Muscle of leg (tissue), 11 donors: ENCODE measurements around the gene LGMN. TPM values are rescaled to one million over a fixed set of nuclear protein-coding genes. Genes with fewer than 3 reads are reported as not detected.

Experiments
- DNase-seq: peaks from one replicate; pipeline ENCODE4 v3.0.0; 2013
- H3K27ac ChIP-seq: one replicate; pipeline ENCODE4 v1.5.1; 2013; ENCODE audit warnings: mild to moderate bottlenecking, low read length, control low read depth
- H3K27me3 ChIP-seq: one replicate; pipeline ENCODE4 v1.6.1; 2013; ENCODE audit warnings: low read length; ENCODE audit not compliant: control insufficient read depth, insufficient read depth
- H3K36me3 ChIP-seq: one replicate; pipeline ENCODE4 v1.6.1; 2013; ENCODE audit warnings: low read length; ENCODE audit not compliant: control insufficient read depth, insufficient read depth
- H3K4me1 ChIP-seq: one replicate; pipeline ENCODE4 v1.6.1; 2013; ENCODE audit warnings: low read length; ENCODE audit not compliant: control insufficient read depth, insufficient read depth
- H3K4me3 ChIP-seq: one replicate; pipeline ENCODE4 v1.5.1; 2013; ENCODE audit warnings: low read length, control low read depth
- H3K9me3 ChIP-seq: replicated peaks from 2 replicates; pipeline ENCODE4 v1.6.1; 2013; ENCODE audit warnings: low read depth, low read length; ENCODE audit not compliant: control insufficient read depth
- WGBS: methylation state at CpG from one replicate; pipeline ENCODE4 v1.1.5; 2013; ENCODE audit warnings: missing lambda C conversion rate; ENCODE audit not compliant: insufficient coverage; 5-methylcytosine and 5-hydroxymethylcytosine counted together
- polyA plus RNA-seq, 8 donors: library from polyadenylated mRNA; unstranded; fragments of 120-200 nt; gene quantifications; one replicate each; pipeline versions ENCODE4 v1.2.1 to v1.2.3, GENCODE V29; 2013; ENCODE audit warnings: inconsistent platforms in 1 of 8, low replicate concordance in 1 of 8; ENCODE audit not compliant: insufficient read length in 8 of 8, insufficient read depth in 1 of 8
- total RNA-seq: library from RNA; stranded (reverse); fragments of 120-200 nt; gene quantifications from one replicate; pipeline ENCODE4 v1.2.4, GENCODE V29; 2013

Gene LGMN
- total and polyA plus RNA-seq, 9 donors, result 60.1 to 104 (median 91.9) TPM

GRCh38 chr14:92702441-92702918 lies 45.9 kb downstream of the LGMN start:
- 88% methylated on average over 9 of the region's 9 CpGs for WGBS
- Histone ChIP-seq H3K4me3 (no peak overlapping the region), H3K36me3 (peaks cover 24% of the 10 kb centered on the region), H3K27ac (no peak overlapping the region), H3K9me3 (no peaks in the 10 kb centered on the region), H3K4me1 (peaks cover 12% of the 10 kb centered on the region), H3K27me3 (no peaks in the 10 kb centered on the region)
- DNase-seq, result no peak

DNA sequence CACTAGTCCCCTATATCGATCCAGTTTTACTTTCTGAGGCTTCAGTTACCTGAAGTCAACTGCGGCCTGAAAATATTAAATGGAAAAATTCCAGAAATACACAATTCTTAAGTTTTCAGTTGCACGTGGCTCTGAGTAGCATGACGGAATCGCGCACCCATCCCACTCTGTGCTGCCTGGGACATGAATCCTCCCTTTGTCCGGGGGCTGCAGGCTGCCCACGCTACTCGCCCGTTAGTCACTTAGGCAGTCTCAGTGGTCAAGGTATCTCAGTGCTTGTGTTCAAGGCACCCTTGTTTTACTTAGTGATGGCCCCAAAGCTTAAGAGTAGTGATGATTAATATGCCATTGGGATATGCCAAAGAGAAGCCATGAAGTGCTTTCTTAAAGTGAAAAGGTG lies 46.6 kb downstream of the LGMN start:
- H3K4me3 ChIP-seq, result no peak overlapping the region
- 94% methylated on average over 10 of the region's 10 CpGs for WGBS
- H3K4me1 ChIP-seq, result peaks cover 12% of the 10 kb centered on the region
- no peaks in the 10 kb centered on the region for H3K27me3 ChIP-seq
- peaks cover 20% of the 10 kb centered on the region for H3K36me3 ChIP-seq
- no peak for DNase-seq
- no peak overlapping the region for H3K27ac ChIP-seq
- no peaks in the 10 kb centered on the region for H3K9me3 ChIP-seq

- no peak for DNase-seq
- H3K27me3 ChIP-seq, result no peaks in the 10 kb centered on the region
- H3K36me3 ChIP-seq, result peaks cover 1% of the 10 kb centered on the region
- no peaks in the 10 kb centered on the region for H3K9me3 ChIP-seq
- no peak overlapping the region for H3K4me3 ChIP-seq
- peaks cover 14% of the 10 kb centered on the region for H3K4me1 ChIP-seq
- no peak overlapping the region for H3K27ac ChIP-seq
These were observed 50.0 kb downstream of the LGMN start for GRCh38 chr14:92698393-92698792.

GRCh38 chr14:92696366-92696765 lies 52.1 kb downstream of the LGMN start:
- no peak for DNase-seq
- Histone ChIP-seq H3K27me3 (no peaks in the 10 kb centered on the region), H3K4me1 (peaks cover 30% of the 10 kb centered on the region), H3K4me3 (no peak overlapping the region), H3K9me3 (no peaks in the 10 kb centered on the region), H3K36me3 (no peaks in the 10 kb centered on the region), H3K27ac (no peak overlapping the region)
- 68% methylated on average over 4 of the region's 4 CpGs for WGBS

DNA sequence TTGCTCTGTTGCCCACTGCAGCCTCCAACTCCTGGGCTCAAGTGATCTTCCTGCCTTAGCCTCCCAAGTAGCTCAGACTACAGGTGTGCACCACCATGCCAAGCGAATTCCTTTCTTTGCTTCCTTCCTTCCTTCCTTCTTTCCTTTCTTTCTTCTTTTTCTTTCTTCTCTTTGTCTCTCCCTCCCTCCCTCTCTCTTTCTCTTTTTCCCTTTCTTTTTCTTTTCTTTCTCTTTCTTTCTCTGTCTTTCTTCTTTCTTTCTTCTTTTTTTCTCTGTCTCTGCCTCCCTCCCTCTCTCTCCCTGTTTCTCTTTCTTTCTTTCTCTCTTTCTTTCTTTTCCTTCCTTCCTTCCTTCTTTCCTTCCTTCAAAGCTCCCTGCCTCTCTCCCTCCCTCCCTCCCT lies 52.9 kb downstream of the LGMN start:
- no peak overlapping the region for H3K27ac ChIP-seq
- H3K36me3 ChIP-seq, result no peaks in the 10 kb centered on the region
- 92% methylated on average over 1 of the region's 1 CpG for WGBS
- H3K27me3 ChIP-seq, result no peaks in the 10 kb centered on the region
- no peak for DNase-seq
- H3K4me3 ChIP-seq, result no peak overlapping the region
- no peaks in the 10 kb centered on the region for H3K9me3 ChIP-seq
- H3K4me1 ChIP-seq, result peaks cover 30% of the 10 kb centered on the region

- H3K36me3 ChIP-seq, result no peaks in the 10 kb centered on the region
- 18% methylated on average over 3 of the region's 5 CpGs for WGBS
- H3K27me3 ChIP-seq, result no peaks in the 10 kb centered on the region
- peaks cover 30% of the 10 kb centered on the region for H3K4me1 ChIP-seq
- H3K27ac ChIP-seq, result peak overlapping the region; percentile 42
- H3K9me3 ChIP-seq, result no peaks in the 10 kb centered on the region
- DNase-seq, result no peak
- no peak overlapping the region for H3K4me3 ChIP-seq
These were observed 53.6 kb downstream of the LGMN start for GRCh38 chr14:92694807-92695206.

- H3K9me3 ChIP-seq, result no peaks in the 10 kb centered on the region
- H3K4me1 ChIP-seq, result peaks cover 30% of the 10 kb centered on the region
- no peaks in the 10 kb centered on the region for H3K36me3 ChIP-seq
- H3K27me3 ChIP-seq, result no peaks in the 10 kb centered on the region
- peak; percentile 71 for DNase-seq
- WGBS, result 53% methylated on average over 18 of the region's 18 CpGs
- H3K4me3 ChIP-seq, result no peak overlapping the region
- peak overlapping the region; percentile 42 for H3K27ac ChIP-seq
These were observed 54.2 kb downstream of the LGMN start for GRCh38 chr14:92693998-92694795.

DNA sequence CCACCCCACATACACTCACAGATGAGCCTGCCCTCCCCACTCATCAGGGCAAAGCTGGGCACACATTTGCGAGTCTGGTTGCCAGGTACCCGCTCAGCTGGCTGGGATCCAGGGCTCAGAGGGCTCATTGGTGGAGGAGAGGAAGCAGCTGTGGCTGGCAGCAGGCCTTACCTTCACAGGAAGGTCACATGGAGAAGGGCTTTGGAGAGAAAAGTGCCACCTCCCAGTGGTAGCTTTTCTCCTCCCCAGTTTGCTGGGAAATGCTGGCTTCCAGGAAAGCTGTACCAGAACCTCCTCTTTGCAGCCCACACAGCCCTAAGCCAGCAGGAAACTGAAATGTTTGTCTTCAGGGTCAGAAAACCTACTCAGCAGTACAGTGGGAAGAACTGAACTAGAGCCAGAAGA lies 55.6 kb downstream of the LGMN start:
- Histone ChIP-seq H3K27ac (peak overlapping the region; percentile 62), H3K4me3 (no peak overlapping the region), H3K9me3 (no peaks in the 10 kb centered on the region), H3K4me1 (peaks cover 33% of the 10 kb centered on the region), H3K36me3 (peaks cover 5% of the 10 kb centered on the region), H3K27me3 (no peaks in the 10 kb centered on the region)
- WGBS, result no CpG with 5 or more reads among the region's 2 CpGs
- DNase-seq, result peak; percentile 68

DNA sequence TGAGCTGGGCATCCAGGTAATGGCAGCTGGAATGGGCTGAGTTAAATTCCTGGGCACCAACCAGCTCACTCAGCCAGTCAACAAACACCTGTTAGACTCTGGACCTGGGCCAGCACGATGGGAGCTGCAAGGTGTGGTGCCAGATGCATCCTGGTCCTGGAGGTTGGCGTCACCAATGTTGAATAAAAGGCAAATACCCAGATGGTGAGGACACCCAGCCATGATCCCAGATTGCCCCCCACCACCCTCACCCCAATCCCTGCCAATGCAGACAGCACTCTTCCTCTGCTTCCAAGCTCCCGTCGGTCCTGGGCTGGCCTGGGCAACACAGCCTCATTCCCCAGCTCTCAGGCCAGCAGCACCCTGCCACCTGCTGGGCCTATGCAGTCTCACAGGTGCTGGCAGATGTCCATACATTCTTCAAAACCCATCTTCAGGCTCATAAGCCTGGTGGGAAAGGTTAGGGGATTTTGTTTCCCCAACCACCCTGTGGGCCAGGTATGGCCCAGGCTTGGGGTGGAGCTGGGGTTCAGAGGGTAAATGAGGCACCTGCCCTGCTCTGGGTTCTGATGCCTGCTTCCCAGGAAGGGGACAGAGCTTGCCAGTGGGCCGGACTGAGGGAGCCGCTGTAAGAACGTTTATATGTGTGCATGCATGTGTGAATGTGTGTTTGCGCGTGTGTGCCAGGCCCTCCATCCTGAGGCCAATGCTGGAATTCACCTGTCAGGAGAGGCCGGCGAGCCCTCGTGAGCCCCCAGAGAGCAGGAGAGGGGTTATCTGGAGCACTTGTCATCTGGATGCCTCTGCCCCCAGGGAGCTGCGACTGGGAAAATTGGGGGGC lies 58.0 kb downstream of the LGMN start:
- H3K4me3 ChIP-seq, result no peak overlapping the region
- DNase-seq, result peak; percentile 64
- no peak overlapping the region for H3K27ac ChIP-seq
- peaks cover 14% of the 10 kb centered on the region for H3K36me3 ChIP-seq
- H3K27me3 ChIP-seq, result peaks cover 2% of the 10 kb centered on the region
- no peaks in the 10 kb centered on the region for H3K9me3 ChIP-seq
- H3K4me1 ChIP-seq, result peaks cover 47% of the 10 kb centered on the region
- 83% methylated on average over 9 of the region's 13 CpGs for WGBS
